GM18520 (cell line): ENCODE measurements around the gene SPRYD3.
A peak's percentile ranks its signal among the peaks of the same experiment; 100 is the strongest.

Experiments
- ATAC-seq: cut with Tn5 transposase; IDR thresholded peaks from one replicate; pipeline ENCODE4 v1.9.1; 2021; ENCODE audit not compliant: unreplicated experiment

The SPRYD3 gene

DNA sequence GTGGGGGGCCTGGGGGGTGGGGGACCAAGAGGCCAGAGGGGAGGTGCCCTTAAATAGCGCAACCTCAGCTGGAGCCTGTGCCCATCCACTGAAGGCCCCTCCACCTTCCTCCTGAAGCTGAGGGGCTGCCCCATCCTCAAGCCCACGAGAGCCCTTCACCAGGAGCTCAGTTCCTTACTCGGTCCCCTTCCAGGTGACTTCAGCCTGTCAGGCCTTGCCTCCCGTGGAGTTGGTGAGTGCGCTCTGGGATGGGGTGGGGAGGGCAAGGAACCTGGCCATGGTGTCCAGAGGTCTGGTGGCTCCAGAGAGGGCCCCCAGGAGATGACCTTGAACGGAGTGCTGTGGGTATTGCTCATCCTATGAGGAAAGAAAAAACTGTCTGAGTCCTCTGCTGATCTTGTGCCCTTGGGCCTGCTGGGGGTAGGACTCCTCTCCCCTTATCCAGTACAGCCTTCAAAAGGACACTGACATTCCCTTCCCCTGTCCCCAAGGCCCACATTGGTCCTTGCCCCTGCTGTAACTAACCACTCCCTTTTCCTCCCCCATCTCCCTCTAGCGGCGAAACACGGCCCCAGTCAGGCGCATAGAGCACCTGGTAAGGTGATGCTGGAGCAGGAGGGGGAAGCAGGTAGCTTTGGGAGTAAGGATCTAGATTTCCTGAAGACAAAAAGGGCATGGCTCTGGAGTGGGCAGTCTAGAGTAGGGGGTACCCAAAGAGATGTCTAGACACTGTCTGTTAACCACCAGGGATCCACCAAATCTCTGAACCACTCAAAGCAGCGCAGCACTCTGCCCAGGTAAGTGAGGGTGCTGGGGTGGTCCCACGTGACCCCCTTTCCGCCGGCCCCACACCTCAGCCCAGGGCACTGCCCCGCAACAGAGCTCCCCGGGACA is 25.7 kb downstream of the SPRYD3 start:
- ATAC-seq, result no peak

DNA sequence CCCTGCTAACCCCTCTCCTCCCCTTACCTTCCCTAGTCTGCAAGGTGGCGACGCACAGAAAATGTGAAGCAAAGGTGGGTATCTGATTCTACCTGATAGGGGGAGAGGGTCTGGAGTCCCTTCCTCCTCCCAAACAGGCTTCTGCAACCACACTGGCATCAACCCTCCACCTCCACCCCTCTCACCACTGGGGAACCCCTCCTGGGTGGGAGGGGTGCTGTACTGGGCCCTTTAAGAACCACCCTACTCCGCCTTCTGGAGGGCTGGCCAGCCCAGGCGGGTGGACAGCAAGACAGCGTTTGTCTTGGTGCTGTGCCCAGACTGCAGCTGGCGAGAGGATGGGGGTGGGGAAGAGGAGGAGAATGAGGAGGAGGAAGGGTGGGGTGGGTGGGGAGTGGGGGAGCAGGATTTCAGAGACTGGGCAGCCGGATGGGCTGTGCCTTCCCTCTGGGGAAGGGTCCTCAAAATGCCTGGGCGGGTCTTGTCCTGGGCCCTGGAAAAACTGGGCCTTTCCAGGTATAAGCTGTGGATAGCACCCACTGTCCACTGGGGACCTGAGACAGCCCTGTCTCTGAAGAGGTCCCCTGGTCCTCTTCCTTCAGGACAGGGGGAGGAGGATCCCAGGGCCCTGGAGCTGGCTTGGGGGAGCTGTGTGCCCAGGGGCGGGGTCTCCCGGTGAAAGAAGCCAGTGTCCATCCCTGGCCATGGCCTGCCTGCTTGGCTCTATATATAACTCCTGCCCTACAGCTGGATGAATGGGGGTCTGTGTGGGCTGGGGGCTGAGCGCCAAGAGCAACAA is 26.6 kb downstream of the SPRYD3 start:
- no peak for ATAC-seq

GRCh38 chr12:53051881-53052412 is 27.2 kb downstream of the SPRYD3 start:
- no peak for ATAC-seq

DNA sequence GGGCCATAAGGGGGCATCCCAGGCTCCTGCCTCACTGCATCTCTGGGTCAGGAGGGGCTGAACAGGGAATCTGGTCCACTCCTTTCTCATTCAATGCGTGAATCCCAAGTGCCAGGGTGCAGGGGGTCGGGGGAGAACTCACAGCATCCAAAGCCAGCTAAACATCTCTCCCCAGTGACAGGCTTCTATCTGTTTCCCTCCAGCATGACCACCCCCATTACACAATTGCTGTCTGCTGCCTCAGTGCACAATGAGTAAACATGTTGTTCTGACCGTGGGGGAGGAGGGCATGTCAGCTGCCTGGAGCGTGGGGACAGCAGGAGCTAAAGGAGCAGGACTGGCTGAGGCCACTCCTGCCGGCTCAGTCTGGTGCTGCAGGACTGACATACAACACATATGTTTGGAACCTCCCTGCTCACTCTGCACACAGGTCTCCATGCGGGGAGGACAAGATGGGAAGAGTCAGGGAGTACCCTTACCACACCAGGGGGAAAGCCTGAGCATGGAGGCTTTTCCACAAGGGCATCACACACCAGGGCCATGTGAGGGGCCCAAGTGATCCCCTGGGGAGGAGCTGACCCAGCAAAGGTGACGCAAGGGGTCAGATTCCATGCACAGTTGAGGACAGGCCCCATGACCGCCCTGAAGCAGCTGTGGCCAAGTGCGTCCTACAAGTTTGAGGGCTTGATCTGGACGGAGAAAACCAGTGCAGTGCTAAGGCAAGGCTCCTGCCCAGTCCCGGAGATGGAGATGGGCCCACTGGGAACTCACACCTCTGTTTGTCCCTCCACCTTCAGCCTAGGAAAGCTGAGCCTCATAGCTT is 27.9 kb downstream of the SPRYD3 start:
- ATAC-seq, result no peak

- no peak for ATAC-seq
Measured at GRCh38 chr12:53050426-53051057, 28.6 kb downstream of the SPRYD3 start.

- no peak for ATAC-seq
Measured at GRCh38 chr12:53049571-53050318, 29.4 kb downstream of the SPRYD3 start, which contains the start of gene TNS2. TNS2 (plus strand) TSS chr12:53050065; CDS start chr12:53050186, 121 bp downstream.

DNA sequence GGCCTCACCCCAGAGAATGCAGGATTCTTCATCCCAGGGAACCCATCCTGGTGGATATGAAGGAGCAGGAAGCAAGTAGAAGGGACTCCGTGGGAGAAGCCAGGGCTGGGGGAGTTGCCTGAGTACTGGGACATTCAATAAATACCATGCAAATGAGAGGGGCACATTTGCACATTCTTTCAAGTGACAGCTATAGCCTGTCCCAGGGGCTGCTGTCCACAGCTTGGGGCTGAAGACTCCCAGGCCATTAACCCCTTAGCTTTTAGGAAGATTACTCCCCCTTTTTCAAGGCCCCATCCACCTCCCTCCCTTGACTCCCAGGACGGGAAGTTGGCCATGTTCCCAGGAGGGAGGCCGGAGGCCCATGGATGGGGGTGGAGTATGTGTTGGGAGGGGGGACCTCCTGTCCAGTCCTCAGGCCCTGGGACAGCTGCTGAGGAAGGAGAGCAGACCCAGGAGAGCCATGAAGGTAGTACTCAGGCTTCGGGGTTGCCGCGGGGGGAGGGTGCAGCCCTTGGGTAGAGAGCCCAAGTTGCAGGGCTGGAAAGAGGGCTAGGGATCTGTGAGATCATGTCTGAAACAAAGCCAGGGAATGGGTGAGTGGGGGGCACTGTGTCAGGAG is 30.3 kb downstream of the SPRYD3 start:
- no peak for ATAC-seq

GRCh38 chr12:53048033-53048779 is 31.0 kb downstream of the SPRYD3 start:
- no peak for ATAC-seq

DNA sequence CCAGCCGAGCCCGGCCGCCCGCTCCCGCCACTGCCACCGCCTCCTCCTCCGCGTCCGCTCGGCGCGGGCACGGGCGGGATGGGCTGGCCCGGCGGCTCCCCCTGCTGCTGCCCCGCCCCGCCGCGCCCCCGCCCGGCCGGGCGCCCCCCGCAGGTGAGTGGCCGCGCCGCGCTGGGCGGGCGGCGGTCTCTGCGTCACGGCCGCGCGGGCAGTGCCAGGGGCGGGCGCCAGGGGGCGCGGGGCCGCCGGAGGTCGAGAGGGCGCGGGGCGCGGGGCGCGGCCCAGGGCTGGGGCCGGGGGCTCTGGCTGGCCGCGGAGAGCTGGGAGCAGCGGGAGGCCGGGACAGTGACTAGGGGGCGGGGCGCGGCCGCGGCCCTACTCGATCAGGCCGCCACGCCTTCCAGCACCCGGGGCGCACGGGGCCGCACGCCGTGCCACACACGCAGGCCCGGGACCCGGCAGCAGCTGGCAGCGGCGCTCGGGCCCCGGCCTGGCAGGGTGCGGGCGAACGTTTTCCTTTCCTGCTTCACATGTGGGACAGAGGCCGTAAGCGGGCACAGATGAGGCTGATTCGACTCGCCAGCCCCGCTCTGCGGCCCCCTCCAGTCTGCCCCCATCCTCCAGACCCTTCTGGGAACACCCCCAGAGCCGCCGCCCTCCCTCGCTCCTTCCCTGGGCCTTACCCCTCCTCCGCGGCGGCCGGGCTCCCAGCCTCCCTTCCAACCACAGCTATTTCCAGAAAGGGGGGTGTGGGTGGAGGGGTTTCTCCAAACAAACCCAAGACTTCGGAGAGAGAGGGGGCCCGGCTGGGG is 31.8 kb downstream of the SPRYD3 start:
- peak; percentile 77 for ATAC-seq

- no peak for ATAC-seq
Measured at GRCh38 chr12:53046655-53047220, 32.5 kb downstream of the SPRYD3 start.

DNA sequence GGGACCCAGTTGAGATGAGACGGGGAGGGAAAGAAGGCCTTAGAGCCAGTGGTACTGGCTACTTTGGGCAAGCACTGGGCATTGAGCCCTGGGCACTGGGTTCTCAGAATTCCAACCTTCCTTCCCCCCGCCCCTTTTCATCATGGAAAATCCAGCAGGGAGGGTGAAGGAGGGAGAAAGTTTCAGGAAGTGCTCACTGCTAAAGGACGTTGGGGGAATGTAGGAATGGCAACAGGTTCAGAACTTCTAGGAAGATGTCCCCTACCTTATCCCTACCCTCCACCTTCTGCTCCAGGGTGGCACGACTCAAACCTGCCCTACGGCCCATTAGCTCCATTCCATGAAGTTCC is 33.5 kb downstream of the SPRYD3 start:
- no peak for ATAC-seq

GRCh38 chr12:53044896-53045695 is 34.1 kb downstream of the SPRYD3 start:
- ATAC-seq, result no peak

DNA sequence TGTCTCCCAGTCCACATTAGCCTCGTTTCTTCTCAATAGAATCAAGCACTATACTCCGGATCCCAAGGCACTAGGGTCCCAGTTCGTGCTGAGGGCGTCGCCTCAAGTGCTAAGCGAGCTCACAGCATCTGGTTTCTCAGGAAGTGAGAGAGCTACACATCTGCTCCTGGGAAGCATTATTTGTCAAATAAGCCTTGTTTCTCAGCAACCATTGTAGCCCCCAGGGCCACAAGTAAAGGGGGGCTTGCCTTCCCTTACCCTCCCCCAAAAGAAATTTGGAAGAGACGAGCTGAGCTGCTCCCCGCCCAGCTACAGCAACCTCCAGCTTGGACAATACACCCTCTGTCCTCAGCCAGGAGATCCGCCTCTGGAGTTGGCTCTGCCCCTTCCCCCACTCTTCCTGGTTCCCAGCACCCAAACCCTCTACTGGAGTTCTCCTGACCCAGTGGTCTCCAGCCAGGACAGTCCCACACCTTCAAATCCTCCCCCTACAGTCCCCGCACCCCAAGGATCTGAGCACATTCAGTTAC is 35.1 kb downstream of the SPRYD3 start:
- no peak for ATAC-seq

DNA sequence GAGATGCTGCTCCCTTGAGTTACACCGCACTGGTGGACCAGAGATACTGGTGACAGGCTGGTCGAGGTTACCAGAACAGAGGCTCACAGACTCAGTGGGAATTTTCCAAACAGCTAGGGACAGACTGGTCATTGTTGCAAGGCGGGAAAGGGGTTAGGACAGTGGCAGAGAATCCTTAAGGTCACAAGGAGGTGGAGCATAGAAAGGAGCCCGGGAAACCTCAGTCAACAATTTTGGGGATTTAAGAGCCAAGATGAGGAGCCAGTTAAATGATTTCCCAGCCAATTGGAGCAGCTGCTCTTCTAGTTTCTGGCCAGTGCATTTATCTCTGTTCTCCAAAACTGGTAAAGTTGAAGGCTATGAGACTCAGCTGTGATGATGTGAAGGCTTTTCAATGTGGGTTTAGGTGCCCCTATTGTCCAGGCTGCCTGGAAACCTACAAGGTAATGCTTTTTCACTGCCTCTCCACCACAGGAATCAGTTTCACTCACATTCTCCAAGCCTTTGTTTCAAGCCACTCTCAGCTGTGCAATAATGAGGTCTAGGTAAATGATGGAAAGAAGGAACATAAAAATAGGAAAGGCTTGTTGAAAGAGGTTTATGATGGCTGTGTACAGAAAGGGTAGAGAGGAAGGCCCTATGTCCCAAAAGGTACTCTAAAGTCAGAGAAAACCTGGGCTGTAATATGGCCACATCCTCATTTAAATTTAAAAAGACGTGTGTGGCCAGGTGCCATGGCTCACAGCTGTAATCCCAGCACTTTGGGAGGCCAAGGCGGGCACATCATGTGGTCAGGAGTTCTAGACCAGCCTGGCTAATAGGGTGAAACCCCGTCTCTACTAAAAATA is 36.4 kb downstream of the SPRYD3 start:
- ATAC-seq, result no peak

GRCh38 chr12:53039851-53040250 is 39.3 kb downstream of the SPRYD3 start:
- no peak for ATAC-seq
